GM21447 (cell line): ENCODE results near the gene PTGER1.
"Not testable (repeated sequence)": the region's sequence is repeated elsewhere in the genome, so short reads cannot be mapped to it uniquely, and the experiment has no call there.

Source experiments
- ATAC-seq: cut with Tn5 transposase; IDR thresholded peaks from one replicate; pipeline ENCODE4 v1.9.1; 2021; ENCODE audit not compliant: unreplicated experiment

The PTGER1 gene

DNA sequence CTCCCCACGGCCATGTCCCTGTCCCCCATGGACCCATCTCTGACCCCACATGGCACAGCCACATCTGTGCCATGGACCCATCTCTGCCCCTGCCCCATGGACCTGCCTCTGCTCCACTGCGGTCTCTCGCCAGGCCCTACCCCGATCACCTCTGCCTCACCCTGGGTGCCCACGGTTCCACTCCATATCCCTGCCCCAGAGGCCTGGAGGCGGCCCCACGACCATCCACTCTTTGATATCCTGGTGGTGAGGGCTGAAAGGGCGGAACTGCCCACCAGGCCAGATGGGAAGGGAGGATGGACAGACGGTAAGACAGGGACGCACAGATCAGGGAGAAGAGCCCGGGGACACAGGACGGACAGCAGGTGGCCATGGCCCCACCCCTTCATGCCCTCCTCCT lies 327 bp downstream of the PTGER1 start:
- ATAC-seq, result no peak

DNA sequence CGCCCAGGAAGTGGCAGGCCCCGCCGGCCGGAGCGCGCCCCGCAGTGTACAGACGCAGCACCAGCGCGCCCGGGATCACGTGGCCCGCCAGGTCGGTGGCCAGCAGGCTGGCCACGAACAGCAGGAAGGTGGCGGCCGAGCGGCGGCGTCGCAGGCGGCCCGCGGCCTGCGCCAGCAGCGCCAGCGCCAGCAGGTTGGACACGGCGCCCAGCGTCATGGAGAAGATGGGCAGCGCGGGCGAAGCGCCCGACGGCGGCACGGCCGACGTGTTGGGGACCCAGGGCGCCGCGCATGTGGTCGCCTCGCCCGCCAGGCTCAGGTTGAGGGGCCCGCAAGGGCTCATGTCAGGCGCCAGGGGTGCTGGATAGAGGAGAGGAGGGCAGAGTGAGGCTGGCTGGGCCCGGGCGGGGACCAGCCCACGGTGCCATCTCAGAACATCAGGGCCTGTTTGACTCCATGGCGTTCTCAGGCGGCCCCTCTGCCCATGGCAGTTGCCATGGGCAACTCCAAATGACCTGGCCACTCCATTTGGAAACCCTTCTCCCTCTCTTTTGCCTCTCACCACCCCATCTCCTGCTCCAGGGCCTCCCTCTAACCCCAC lies 1.1 kb downstream of the PTGER1 start:
- ATAC-seq, result no peak

DNA sequence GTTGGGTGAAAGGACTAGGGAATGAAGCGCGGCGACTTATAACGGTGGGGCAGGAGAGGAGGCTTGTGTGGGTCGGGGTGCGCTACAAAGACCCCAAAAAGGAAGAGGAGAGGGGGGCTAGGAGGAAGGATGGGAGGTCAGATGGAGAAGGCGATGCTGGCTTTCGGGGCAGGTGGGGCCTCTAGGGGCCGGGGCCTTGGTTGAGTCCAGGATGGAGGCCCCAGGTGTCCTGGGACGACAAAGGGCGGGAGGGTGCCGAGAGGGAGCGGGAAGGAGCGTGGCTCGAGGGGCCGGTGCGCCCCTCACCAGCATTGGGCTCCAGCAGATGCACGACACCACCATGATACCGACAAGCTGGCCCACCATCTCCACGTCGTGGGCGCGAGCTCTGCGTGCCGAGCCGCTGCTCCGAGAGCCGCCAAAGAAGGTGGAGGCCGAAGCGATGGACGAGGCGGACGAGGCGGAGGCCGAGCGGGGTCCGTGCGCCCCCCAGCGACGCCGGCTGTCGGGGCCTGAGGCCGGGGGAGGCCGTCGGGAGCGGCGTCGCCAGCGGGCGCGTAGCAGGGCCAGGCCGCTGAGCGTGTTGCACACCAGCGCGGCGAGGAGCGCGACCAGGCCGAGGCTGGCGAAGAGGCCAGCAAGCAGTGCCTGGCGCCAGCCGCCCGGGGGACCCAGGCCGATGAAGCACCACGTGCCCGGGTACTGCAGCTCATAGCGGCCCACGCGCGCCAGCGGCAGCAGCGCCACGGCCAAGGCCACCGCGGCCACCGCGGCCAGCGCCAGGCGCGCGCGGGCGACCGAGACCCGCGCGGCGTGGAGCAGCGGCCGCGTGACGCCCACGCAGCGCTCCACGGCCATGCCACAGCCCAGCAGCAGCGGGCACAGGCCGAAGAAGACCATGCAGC lies 1.8 kb downstream of the PTGER1 start:
- no peak for ATAC-seq

DNA sequence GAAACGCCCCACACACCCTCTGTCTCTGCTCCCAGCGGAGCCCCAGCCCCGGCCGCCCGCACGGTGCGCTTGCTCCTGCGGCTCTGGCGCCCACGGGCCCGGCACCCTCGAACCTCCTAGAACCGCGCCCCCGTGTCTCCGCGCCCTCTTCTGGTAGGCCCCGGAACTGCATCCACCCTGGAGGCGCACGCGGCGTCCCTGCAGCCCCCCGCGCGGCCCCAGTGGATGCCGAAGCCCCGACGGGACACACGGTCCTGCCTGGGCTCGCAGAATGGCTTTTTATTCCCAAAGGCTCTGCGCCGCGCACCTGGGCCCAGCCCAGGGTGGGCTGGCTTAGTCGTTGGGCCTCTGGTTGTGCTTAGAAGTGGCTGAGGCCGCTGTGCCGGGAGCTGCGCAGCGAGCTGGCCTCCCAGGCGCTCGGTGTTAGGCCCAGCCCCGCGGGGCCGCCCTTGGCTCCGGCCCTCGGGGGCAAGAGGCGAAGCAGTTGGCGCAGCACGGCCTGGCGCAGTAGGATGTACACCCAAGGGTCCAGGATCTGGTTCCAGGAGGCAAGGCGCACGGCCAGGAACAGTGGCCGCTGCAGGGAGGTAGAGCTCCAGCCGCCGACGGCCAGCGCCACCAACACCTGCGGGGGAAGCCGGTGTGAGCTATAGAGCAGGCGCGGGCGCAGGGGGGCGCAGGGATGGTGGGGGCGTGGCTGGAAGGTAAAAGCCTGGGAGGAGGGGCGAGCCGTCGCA lies 2.8 kb downstream of the PTGER1 start:
- ATAC-seq, result no peak

DNA sequence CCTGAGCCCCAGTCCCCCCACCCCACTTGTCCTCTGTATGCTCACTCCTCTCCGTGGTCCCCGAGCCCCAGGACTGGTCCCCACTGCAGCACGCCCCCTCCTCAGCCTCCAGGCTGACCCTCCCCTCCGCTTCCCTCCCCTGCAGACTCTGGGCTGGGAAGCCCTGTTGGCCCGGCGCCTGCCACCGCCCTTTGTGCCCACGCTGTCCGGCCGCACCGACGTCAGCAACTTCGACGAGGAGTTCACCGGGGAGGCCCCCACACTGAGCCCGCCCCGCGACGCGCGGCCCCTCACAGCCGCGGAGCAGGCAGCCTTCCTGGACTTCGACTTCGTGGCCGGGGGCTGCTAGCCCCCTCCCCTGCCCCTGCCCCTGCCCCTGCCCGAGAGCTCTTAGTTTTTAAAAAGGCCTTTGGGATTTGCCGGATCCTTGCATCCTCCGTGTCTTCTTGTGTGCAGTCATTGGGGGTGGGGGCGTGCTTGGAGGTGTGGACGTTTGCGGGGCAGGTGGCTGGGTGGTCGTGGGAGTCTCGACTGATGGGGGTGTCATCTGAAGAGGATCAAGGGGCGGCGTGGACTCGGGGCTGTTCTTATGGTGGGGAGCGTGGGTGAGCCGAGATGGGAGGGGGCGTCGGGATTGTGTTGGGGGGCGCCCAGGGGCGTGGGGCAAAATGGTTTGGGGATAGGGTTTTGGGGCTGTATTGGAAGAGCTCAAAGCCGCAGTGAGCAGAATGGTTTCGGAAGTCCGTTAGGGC lies 3.5 kb downstream of the PTGER1 start:
- no peak for ATAC-seq

DNA sequence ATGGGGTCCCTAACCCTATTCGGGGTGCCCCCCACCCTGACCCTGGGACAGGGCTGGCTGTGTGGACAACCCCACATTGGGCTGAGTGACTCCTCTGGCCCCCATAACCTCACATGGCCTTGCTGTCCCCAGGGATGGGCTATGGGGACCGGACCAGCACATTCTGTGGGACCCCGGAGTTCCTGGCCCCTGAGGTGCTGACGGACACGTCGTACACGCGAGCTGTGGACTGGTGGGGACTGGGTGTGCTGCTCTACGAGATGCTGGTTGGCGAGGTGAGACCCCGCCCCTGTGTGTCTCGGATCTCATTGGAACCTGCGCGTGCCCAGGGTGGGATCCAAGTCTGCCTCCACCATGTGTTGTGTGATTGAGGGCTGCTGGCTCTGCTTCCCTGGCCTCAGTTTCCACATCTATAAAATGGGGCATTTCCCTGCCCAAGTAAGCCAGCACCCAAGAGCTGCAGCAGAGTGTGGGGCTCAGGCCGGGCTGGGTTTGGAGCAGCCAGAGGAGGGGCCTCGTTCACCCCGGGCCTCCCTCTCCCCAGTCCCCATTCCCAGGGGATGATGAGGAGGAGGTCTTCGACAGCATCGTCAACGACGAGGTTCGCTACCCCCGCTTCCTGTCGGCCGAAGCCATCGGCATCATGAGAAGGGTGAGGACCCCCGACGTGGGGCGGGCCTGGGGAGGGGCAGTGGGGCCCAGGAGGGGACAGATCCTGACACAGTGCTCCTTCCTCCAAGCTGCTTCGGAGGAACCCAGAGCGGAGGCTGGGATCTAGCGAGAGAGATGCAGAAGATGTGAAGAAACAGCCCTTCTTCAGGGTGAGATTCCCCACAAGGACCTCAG lies 4.9 kb downstream of the PTGER1 start:
- no peak for ATAC-seq

DNA sequence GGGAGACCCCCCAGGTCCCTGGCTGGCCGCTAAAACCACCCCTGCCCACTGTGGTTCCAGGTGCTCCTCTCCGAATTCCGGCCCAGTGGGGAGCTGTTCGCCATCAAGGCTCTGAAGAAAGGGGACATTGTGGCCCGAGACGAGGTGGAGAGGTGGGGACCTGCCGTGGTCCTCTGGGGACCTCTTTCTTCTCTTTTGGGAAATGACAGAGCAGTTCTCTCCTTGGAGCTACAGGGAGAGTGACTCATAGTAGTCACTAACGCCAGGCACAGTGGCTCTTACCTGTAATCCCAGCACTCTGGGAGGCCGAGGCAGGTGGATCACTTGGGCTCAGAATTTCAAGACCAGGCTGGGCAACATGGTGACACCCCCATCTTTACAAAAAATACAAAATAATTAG lies 7.3 kb downstream of the PTGER1 start:
- ATAC-seq, result no peak

DNA sequence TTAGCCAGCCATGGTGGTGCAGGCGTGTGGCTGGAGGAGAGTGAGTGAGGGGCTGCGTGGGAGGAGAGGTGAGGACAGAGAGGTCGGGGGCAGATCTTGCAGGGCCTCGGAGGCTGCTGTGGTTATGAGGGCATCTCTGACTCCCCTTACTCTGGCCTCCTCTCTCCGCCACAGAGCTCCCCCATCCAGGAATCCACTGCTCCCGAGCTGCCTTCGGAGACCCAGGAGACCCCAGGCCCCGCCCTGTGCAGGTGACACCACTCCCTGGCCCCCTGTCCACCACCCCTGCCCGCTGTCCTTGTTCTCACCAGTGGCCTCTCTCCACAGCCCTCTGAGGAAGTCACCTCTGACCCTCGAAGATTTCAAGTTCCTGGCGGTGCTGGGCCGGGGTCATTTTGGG lies 7.8 kb downstream of the PTGER1 start:
- no peak for ATAC-seq

DNA sequence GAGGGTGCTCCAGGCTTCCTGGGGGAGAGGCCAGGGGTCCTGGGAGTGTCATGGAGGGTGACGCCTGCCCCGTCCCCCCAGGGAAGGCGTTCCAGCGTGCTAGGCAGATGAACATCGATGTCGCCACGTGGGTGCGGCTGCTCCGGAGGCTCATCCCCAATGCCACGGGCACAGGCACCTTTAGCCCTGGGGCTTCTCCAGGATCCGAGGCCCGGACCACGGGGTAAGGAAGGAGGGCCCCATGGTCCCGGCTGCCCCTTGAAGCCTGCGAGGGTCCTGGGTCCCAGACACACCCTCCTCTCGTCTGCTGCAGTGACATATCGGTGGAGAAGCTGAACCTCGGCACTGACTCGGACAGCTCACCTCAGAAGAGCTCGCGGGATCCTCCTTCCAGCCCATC lies 11.4 kb downstream of the PTGER1 start:
- ATAC-seq, result no peak

DNA sequence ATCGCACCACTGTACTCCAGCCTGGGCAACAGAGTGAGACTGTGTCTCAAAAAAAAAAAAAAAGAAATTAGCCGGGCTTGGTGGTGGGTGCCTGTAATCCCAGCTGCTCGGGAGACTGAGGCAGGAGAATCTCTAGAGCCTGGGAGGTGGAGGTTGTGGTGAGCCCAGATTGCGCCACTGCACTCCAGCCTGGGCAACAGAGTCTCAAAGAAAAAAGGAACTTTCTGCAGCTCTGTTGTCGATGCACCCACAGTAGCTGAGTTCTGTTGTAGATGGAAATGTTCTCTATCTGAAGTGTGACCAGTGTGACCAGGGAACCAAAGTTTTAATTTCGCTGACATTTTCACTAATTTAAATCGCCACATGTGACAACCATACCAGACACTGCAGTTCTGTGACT lies 12.8 kb downstream of the PTGER1 start:
- ATAC-seq, result not testable (repeated sequence)

DNA sequence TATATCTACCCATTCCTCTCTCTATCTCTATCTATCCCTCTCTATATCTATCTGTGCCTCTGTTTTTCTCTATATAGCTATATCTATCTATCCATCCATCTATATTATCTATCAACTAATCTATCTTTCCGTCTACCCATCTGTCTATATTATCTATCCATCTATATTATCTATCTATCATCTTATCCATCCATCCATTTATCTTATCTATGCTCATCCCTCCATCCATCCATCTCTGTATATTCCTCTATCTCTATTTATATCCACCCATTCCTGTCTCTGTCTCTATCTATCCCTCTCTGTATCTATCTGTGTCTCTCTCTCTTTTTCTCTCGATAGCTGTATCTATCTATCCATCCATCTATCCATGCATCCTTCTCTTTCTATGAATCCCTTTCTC lies 14.2 kb downstream of the PTGER1 start:
- ATAC-seq, result no peak

DNA sequence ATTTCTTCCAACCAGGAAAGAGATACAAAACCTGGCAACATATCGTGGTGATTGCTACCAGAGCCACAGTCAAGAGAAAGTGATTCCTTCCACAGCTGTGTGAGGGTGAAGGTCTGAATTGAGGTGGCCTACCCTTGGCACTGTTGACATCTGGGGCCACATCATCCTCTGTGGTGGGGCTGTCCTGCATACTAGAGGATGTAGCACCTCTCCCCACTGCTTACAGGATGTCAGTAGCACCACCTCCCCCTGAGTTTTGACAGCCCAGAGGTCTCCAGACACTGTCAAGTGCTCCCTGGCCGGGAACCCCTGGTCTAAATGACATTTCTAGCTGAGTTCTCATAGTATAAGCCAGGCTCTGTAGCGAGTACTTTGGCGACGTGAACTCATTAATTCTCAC lies 15.5 kb downstream of the PTGER1 start:
- no peak for ATAC-seq

DNA sequence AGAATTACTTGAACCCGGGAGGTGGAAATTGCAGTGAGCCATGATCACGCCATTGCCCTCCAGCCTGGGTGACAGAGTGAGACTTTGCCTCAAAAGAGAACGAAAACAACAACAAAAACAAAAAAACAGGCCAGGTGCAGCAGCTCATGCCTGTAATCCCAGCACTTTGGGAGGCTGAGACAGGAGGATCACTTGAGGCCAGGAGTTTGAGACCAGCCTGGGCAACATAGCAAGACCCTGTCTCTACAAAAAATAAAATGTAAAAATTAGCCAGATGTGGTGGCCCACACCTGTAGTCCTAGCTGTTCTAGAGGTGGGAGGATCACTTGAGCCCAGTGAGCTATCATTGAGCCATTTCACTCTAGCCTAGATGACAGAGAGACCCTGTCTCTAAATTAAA lies 22.9 kb downstream of the PTGER1 start:
- ATAC-seq, result not testable (repeated sequence)

DNA sequence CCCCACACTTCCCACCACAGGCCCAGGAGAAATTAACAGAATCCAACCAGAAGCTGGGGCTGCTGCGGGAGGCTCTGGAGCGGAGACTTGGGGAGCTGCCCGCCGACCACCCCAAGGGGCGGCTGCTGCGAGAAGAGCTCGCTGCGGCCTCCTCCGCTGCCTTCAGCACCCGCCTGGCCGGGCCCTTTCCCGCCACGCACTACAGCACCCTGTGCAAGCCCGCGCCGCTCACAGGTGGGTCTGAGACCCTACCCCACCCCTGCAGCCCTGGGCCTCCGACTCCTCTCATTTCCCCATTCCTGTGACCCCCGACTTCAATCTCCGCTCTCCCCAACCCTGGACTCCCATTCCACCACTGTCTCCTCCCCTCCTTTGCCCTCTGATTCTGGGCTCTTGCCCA lies 24.3 kb downstream of the PTGER1 start:
- no peak for ATAC-seq

DNA sequence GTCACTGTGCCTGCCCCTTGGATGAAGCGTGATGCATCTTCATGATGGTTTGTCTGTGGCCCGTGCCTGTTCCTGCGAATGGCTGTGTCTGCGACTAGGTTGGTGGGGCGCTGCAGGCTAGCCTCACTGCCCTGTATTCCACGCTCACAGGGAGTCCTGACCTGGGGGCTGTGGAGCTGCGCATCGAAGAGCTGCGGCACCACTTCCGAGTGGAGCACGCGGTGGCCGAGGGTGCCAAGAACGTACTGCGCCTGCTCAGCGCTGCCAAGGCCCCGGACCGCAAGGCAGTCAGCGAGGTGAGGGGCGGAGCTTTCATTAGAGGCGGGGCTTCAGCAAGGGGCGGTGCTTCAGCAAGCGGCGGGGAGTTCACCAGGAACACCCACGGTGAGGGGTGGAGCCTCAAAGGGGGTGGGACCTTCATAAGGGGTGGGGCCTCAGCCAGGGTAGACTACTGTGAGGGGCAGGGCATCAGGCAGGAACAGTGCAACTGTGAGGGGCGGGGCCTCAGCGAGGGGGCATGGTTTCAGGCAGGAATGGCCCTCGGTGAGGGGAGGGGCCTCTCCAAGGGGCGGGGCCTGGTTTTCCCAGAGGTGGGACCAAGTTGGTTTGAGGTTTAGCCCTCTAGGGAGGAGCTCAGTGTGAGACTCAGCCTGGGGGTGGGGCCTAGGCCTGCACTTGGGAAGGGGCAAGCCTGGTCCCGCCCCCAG lies 24.8 kb downstream of the PTGER1 start:
- ATAC-seq, result no peak

DNA sequence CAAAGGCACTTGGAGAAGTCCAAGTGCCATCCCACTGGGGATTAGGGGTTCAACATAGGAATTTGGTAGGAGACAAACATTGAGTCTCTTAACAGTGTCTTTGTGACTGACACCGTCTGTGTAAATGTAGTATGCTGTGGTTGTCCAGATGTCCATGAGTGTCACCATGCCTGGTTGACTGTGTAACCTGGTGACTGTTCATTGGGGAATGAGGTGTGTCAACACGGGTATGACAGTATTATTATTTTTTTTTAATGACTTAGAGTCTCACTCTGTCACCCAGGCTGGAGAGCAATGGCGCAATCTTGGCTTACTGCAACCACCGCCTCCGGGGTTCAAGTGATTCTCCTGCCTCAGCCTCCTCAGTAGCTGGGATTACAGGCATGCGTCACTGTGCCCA lies 25.8 kb downstream of the PTGER1 start:
- no peak for ATAC-seq

DNA sequence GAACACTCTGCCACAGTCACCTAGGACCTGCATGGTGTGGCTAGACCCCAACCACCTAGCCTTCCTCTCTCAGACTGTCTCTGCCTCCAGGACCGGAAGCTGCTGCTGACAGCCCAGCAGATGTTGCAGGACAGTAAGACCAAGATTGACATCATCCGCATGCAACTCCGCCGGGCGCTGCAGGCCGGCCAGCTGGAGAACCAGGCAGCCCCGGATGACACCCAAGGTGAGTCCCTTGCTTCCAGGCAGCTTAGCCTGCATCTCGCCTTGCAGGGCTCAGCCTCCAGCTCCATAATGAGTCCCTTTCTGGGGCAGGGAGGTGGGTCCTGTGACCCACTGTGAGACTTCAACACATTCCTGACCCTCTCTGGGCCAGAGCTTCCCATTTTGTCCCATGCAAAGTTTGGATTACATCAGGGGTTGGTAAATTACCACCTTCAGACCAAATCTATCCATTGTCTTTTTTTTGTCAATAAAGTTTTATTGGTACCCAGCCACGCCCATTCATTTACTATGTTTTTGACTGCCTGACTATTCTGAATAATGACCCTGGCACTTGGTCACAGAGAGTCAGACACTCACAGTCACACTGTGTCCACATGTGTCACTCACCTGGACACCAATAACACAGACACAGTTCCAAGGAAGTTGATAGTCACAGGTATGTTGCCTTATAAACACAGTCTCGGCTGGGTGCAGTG lies 28.7 kb downstream of the PTGER1 start:
- ATAC-seq, result no peak

DNA sequence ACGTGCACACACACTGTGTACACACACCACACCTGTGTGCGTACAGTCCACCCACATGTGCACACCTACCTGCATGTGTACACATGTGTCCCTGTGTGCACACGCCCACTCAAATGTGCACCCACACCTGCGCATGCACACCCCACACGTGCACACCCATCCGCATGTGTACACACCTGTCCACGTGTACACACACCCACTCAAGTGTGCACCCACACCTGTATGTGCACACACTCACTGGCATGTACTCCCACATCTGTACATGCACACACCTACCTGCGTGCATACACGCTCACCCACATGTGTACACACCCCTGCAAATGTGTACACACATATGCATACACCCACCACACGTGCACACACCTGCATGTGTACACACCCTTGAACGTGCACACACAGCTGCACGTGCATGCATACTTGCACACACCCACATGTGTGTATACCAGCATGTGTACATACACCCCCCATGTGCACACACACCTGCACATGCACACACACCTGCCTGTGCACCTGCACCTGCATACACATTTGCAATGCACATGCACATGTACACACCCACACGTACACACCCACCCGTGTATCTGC lies 31.4 kb downstream of the PTGER1 start:
- ATAC-seq, result no peak
